ENCODE measurements around the gene CYTH2.
"Not testable (repeated sequence)": the region's sequence is repeated elsewhere in the genome, so short reads cannot be mapped to it uniquely, and the experiment has no call there.

The CYTH2 gene

DNA sequence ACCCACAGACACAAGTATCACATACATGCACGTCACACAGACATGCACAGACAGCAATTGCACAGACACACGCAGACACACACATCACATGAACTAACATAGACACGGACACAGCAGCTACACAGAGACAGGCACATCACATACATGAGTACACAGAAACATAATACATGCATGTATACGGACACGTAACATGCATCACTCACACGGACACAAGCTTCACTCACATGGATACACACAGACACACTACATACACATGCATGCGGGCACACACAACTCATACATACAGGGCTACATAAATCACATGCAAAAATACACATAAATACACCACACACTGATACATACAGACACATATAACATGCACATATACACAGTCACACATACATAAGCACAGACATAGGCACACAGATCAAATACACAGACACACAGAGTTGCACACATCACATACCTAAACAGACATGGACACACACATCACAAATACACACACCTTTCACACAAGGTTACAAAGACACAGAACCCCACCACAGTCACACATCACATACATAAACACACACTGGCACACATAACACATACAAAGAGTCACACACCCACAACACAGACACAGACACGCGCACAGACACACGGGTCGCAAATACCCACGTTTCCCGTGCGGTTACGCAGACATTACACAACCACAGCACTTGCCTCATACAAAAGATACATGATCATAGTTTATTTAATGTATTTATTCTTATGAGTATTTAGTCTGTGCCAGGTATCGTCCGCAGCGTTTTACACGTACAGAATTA lies 43.5 kb downstream of the CYTH2 start:
- no peak for DNase-seq (ENCODE audit: low spot score)

DNA sequence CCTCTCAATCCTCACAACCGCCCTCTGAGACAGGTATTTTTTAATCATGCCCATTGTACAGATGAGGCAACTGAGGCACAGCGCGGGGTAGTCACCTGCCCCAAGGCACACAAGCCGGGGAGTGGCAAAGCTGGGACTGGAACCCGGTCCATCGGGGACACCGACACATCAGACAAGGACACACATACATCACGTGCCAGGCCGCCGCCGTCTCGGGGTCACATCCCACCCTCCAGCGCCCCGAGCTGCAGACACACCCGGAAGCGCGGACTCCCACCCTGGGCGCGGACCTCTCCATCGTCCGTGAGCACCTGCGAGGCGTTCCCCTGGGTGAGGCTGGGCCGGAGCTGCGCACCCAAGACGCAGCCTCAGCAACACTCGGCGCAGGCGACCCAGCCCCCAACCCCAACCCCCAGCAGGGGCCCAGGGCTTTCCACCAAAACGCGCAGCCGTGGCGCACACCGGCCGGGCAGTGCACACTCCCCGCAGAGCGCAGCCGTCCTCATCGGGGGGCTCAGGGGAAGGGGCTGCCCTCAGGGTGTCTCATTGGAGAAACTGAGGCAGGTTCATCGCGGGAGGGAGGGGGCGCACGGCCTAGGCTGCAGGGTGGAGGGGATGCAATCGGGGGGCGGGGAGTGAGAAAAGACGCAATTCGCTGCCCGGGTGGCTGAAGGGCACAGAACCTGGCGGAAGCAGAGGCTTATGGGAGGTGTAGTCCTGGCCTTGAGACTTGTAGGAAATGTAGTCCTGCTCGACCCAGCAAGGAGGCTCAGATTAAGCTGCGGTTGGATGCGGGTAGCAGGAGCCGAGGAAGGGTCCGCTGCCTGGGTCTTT lies 44.3 kb downstream of the CYTH2 start:
- DNase-seq (ENCODE audit: low spot score) = peak; percentile 90

- DNase-seq (ENCODE audit: low spot score) = no peak
Observed at GRCh38 chr19:48514123-48514458, 44.9 kb downstream of the CYTH2 start.

GRCh38 chr19:48516536-48516935 lies 47.4 kb downstream of the CYTH2 start:
- no peak for DNase-seq (ENCODE audit: low spot score)

- DNase-seq (ENCODE audit: low spot score) = no peak
Observed at GRCh38 chr19:48518207-48518606, 49.0 kb downstream of the CYTH2 start.

- DNase-seq (ENCODE audit: low spot score) = not testable (repeated sequence)
Observed at GRCh38 chr19:48519426-48519825, 50.3 kb downstream of the CYTH2 start.

DNA sequence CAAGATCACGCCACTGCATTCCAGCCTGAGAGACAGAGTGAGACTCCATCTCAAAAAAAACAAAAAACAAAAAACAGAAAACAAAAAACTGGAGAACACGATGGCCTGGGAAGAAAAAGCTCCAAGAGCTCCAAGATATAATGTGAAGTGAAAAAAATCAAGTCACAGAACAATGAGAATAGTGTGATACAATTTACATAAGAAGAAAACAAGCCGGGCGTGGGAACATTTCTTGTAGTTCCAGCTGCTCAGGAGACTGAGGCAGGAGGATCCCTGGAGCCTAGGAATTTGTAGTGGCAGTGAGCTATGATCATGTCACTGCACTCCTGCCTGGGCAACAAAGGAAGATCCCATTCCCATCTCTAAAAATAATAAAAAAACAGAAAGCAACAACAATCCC lies 51.0 kb downstream of the CYTH2 start:
- DNase-seq (ENCODE audit: low spot score) = no peak

DNA sequence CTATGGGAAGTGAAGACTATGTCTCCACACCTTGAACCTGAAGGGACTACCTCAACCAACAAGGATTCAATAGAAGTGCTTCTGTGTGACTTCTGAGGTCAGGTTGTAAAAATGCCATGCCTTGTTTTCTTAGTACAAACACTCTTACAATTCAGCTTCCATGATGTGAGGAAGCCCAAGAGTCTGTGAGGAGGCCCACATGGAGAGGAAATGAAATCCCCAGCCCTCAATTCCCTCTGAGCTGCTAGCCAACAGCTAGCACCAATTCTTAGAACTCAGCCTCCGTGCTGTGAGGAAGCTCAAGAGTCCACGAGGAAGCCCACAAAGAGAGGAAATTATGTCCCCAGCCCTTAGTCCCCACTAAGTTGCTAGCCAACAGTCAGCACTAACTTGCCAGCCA lies 55.1 kb downstream of the CYTH2 start:
- DNase-seq (ENCODE audit: low spot score) = no peak

GRCh38 chr19:48524732-48525131 lies 55.6 kb downstream of the CYTH2 start:
- DNase-seq (ENCODE audit: low spot score) = no peak

DNA sequence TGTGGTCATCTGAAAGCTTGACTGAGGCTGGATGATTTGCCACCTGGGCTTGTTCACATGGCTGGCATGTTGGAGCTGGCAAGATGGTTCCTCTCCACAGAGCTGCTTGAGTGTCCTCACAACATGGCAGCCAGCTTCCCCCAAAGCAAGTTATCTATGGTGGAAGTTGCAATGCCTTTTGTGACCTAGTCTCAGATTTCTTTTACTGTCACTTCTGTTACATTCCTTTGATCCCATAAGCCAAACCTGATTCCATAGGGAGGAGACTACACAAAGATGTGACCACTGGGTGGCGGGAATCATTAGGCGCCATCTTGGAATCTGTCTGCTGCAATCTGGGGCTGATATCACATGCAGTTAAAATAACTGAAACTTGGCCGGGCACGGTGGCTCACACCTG lies 60.0 kb downstream of the CYTH2 start:
- no peak for DNase-seq (ENCODE audit: low spot score)

GRCh38 chr19:48530066-48530720 lies 61.0 kb downstream of the CYTH2 start:
- DNase-seq (ENCODE audit: low spot score) = no peak

- no peak for DNase-seq (ENCODE audit: low spot score)
Observed at GRCh38 chr19:48530770-48531169, 61.6 kb downstream of the CYTH2 start.

Data from putamen (tissue), 1 donor.